ENCODE data around the gene ELP1.
"Not testable (repeated sequence)": the region's sequence is repeated elsewhere in the genome, so short reads cannot be mapped to it uniquely, and the experiment has no call there.

The ELP1 gene

GRCh38 chr9:108851138-108851537, 82.8 kb downstream of the ELP1 start:
- DNase-seq = no peak

DNA sequence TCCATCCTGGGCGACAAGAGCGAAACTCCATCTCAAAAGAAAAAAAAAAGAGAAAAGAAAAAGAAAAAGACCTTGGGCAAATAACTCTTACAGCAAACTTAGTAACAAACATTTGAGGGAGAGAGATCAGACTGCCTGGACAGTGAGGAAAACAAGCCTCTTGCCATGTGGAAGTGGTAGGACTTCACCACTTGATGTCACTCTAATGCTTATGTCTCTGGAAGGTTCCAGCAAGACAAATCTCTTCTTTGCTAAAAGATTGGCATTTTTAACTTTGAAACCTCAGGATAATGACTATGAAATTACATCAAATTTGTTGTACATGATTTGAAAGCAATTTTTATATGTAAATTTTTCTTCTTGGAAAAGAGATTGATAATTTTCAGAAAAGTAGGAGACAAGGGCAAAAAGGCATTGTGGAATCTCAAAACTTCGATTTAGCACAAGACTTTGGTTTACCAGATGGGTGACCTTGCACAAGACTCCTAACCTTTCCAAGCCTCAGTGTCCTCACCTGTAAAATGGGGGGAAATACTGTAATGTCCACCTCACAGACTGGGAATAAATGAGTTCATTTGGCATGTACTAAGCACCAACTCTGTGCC, 83.5 kb downstream of the ELP1 start:
- no peak for DNase-seq

DNA sequence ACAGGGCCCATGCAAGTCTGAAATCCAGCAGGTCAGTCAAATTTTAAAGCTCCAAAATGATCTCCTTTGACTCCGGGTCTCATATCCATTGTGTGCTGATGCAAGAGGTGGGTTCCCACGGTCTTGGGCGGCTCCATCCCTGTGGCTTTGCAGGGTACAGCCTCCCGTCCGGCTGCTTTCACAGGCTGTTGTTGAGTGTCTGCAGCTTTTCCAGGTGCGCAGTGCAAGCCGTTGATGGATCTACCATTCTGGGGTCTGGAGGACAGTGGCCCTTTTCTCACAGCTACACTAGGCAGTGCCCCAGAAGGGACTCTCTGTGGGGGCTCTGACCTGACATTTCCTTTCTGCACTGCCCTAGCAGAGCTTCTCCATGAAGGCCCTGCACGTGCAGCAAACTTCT, 85.6 kb downstream of the ELP1 start:
- DNase-seq = not testable (repeated sequence)

- no peak for DNase-seq
Observed at GRCh38 chr9:108845947-108846346, 88.0 kb downstream of the ELP1 start.

DNA sequence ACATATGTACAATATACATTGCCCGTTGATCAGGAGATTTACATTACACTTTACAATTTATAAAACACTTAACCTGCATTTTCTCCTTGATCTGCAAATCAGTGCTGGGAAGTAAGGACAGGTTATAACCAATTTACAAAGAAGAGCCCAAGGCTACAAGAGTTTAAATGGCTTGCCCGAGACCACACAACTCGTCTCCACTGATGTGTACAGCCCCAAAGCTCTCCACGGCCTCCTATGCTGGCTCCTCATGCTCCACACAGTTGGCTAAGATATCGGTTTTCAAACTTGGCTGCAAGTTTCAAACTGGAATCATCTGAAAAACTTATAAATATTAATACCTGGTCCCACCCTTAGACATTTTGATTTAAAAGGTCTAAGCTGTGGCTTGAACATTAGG, 88.4 kb downstream of the ELP1 start:
- no peak for DNase-seq

GRCh38 chr9:108844856-108845255, 89.1 kb downstream of the ELP1 start:
- DNase-seq = no peak

- no peak for DNase-seq
Observed at GRCh38 chr9:108844391-108844790, 89.5 kb downstream of the ELP1 start.

DNA sequence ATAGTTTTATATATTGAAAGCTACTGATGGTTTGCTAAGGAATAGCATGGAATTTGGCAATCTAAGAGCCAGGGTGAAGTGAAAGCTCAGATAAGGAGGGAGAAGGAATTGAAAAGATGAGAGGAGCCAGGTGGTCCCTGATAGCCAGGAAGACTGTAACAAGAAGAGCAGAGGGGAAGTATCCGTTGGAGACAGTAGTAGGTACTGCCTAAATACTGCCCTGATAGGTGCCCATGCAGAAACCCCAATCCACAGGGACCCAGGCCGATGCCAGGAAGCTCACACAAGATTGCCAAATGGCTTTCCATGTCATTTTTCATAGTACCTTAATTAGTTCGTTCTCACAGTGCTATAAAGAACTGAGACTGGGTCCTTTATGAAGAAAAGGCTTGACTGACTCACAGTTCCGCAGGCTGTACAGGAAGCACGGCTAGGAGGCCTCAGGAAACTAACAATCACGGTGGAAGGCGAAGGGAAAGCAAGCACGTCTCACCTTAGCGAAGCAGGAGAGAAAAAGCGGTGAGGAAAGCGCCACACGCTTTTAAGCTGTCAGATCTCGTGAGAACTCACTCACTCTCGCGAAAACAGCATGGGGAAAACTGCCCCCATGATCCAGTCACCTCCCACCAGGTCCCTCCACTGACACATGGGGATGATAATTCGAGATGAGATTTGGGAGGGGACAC, 91.2 kb downstream of the ELP1 start:
- DNase-seq = no peak

DNA sequence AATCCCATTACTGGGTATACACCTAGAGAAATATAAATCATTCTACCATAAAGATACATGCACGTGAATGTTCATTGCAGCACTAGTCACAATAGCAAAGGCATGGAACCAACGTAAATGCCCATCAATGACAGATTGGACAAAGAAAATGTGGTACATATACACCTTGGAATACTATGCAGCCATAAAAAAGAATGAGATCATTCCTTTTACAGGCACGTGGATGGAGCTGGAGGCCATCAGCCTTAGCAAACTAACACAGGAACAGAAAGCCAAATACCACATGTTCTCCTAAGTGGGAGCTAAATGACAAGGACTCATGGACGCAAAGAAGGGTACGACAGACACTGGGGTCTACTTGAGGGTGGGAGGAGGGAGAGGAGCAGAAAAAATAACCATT, 94.4 kb downstream of the ELP1 start:
- DNase-seq = not testable (repeated sequence)

GRCh38 chr9:108838017-108838416, 95.9 kb downstream of the ELP1 start:
- no peak for DNase-seq

DNA sequence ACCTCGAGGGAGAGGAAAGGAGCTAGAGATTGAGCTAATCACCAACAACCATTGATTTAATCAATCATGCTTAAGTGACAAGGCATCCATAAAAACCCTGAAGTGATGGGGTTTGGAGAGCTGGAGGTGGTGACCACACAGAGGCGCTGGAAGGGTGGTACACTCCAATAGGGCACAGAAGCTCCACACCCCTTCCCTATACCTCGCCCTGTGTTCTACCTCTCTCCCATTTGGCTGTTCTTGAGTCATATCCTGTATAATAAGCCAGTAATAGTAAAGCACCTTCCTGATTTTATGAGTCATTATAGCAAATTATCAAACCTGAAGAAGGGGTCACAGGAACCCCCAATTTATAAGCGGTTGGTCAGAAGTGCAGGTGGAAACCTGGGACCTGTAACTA, 96.4 kb downstream of the ELP1 start:
- DNase-seq = no peak

GRCh38 chr9:108836781-108837180, 97.1 kb downstream of the ELP1 start:
- no peak for DNase-seq

DNA sequence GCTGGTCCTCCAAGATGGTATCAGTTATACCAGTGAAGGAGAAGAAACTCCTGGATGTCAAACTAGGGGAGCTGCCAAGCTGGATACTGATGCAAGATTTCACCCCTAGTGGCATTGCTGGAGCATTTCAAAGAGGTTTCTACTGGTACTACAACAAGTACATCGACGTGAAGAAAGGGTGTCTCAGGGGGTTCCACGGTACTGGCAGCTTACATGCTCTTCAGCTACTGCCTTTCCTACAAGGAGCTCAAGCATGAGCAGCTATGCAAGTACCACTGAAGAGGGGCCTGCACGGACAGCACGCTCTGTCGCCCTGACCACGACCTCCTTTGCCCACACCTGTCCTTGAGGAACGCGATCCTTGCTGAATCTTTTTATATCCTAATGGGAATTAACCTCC, 97.6 kb downstream of the ELP1 start:
- no peak for DNase-seq

GRCh38 chr9:108835831-108836230, 98.1 kb downstream of the ELP1 start:
- DNase-seq = no peak

GRCh38 chr9:108834959-108835665, 98.8 kb downstream of the ELP1 start:
- DNase-seq = no peak

DNA sequence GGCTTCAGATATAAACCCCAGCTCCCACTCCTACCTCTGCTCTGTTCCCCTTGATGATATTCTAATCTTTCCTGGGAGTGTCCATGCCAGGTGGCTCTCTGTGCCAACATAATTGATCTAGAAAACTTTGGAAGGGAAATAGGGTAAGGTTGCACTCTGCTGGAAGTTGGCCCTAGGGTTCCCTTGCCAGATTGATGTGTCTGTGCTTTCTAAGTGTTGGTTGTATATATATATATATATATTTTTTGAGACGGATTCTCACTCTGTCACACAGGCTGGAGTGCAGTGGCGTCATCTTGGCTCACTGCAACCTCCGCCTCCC, 101.8 kb downstream of the ELP1 start:
- DNase-seq = no peak

DNA sequence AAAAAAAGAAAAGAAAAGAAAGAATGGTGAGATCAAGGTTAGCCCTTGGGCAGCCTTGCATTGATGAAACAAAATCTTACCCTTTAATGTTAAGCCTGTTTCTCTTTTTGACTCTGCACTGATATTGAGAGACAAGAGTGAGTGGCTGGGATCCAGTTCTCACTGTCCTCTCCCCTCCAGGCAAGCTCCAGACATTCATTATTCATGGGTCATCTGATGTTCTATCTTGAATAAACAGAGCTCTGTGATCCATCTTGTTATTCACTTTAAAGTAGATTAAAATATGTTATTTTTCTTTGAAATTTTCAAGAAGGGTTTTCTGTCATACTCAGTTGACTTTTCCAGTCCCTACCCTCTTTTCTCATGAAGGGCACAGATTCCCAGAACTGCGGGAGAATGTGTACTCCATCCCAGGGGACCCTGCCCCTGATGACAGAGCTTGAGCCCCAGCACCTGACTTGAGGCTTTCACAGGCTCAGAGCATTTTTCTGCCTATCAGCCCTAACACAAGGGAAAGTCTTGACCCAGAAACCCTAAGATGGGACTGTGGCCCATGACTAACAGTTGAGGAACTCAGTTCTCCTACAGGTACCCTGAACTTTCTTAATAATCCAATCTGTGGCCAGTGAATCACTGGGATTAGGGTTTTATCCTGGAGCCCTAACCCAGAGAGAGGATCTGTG, 102.3 kb downstream of the ELP1 start:
- no peak for DNase-seq

GRCh38 chr9:108830272-108830671, 103.7 kb downstream of the ELP1 start:
- DNase-seq = no peak

GRCh38 chr9:108823829-108824228, 110.1 kb downstream of the ELP1 start:
- no peak for DNase-seq

Data from T-helper 9 cell (primary cell).